Hematopoietic multipotent progenitor cell treated with erythropoietin and hydrocortisone succinate and interleukin-3 and kit ligand, for 17 days (in vitro differentiated cells): ENCODE measurements around the gene SFRP5.
A peak's percentile ranks its signal among the peaks of the same experiment; 100 is the strongest.

Experiments
- DNase-seq: peaks from one replicate; pipeline ENCODE4 v3.0.0-alpha.2; 2015; ENCODE audit warnings: low spot score

Gene SFRP5

GRCh38 chr10:97764519-97764931 lies 7.3 kb downstream of the SFRP5 start:
- DNase-seq: no peak

- no peak for DNase-seq
Measured at GRCh38 chr10:97763947-97764346, 7.9 kb downstream of the SFRP5 start.

DNA sequence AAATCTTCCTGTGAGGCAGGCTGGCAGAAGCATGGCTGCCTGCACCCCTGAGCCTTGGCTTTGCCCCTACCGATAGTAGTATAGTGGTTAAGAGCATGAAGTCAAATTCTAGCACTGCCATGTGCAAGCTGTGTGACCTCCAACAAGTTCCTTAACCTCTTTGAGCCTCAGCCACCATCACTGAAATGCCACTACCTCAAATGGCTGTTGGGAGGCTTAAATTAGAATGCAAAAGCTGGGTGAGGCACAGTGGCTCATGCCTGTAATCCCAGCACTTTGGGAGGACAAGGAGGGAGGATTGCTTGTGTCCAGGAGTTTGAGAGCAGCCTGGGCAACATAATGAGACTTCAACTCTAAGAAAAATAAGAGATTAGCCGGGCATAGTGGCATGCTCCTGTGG lies 8.4 kb downstream of the SFRP5 start:
- DNase-seq: no peak

- DNase-seq: no peak
Measured at GRCh38 chr10:97762816-97763215, 9.0 kb downstream of the SFRP5 start.

GRCh38 chr10:97762056-97762455 lies 9.7 kb downstream of the SFRP5 start:
- DNase-seq: no peak

DNA sequence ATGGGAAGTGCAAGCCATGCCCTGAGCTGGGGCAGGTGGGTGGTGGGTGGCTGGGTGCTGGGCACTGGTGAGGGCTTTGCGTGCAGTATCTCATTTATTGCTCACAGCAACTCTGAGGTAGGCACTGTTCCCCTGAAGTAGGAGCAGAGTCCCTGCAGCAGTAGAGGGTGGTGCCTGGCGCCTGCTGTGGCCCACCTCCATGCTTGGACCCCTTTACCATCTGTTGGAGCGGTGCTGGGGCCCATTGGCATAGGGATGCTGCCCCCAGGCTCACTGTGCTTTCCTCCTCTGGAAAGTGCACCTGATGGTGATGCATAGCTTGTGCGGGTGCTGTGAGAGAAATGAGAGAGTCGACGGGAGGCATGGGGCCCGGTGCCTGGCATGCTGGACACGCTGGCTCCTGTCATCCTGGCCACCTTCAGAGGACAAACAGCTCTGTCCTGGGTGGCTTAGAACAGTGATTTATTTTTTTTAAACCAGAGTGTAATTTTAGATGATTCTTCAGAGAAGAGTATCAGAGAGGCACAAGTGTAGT lies 10.4 kb downstream of the SFRP5 start:
- DNase-seq: no peak

DNA sequence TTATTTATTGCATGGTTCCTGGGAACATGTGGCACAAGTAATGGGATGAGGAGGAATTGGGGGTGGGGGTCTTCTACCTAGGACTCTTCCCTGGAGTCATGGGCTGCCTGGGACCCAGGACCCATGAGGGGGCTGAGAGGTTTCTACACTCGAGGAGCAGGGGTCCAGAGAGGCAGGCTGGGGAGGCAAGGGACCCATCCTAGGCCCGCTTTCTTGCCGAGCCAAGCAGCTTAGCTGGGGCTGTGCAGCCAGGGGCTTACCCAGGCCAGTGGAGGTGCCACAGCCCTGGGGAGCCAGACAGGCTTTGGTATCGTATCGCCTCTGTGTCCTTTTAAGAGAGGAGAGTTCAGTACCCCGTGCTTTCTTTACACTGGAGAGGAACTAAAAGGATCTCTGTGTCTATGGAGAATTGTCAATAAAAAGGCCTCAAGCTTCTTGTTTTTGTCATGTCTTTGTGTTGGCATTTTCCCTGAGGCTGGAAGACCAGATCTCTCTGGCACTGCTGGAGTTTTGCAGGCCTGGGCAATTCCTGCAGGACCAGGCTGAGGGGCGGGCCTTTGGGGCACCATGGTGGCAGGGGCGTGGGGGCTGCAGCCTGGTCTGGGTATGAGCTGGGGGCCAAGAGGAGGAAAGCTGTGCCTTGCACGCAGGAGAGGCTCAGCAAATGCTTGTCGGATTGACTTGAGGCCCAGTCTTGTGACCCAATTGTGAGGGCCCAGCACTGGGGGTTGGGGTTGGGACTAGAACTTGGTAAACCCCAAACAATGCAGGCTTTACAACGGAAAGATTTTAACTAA lies 11.1 kb downstream of the SFRP5 start:
- DNase-seq: no peak

DNA sequence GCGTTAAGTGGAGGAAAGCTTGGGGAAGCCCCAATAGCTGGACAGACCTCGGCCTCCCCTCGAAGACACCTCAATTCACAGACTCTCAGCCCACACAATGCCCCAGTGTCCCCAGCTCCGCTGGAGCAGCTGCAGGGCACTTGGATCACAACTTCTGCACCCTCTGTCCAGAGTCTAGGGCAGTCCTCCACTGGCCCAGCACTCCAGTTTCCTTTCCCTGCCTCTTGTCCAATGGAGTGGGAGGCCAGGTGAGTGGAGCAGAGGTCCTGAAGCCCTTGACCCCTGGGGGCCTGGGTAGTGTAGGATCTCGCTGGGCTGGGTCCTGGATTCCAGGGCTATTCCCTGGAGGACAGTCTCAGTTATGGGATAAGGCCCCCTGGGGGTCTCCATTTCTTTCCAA lies 11.9 kb downstream of the SFRP5 start:
- no peak for DNase-seq

DNA sequence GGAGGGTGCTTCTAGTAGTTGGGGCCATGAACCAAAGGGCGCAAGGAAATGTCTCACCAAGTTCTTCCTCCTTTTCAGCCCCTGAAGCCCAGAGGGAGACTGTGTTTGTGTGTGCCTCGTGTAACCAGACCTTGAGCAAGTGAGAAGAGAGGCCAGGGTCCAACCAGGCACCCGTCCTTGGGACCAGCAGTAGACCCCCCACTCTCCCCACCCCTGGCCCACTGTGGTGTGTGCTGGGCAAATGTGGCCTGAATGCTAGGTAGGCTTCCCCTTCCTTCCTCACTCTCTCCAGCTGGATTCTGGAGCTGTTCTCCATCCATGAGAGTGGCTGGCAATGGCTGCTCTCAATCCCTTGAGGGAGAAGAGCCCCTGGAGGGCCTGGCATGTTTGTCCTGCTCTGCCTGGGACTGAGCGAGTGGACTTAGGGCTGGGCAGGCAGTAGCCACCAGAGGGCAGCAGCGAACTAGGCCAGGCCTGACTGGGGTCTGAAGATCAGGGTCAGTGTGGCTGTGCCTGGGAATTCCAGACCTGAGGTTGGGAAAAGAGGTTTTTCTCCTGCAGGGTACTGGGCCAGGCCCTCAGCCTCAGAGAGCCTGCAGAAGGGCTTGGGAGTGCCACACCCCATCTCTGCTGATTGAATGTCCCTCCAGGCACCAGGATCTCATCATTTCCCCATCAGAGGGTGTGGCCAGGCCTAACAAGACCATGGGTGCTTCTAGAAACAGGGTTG lies 12.5 kb downstream of the SFRP5 start:
- DNase-seq: peak; percentile 76

DNA sequence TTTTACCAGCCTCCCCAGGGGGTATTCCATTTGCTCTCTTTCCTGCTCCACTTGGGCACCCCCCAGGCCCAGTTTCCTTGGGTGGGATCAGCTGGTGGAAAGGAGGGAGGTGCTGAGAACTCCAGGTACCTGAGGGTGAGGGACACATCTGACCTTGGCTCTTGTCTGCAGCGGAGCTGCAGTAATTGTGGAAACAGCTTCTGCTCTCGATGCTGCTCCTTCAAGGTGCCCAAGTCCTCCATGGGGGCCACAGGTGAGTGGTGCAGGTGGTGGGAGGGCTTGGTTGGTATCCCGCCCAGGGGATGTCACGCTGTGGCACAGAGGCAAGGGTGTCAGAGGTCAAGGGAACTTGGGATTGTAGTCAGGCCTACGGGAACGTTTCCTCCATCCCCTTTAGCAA lies 14.3 kb downstream of the SFRP5 start:
- no peak for DNase-seq

- DNase-seq: no peak
Measured at GRCh38 chr10:97755718-97756117, 16.1 kb downstream of the SFRP5 start.

DNA sequence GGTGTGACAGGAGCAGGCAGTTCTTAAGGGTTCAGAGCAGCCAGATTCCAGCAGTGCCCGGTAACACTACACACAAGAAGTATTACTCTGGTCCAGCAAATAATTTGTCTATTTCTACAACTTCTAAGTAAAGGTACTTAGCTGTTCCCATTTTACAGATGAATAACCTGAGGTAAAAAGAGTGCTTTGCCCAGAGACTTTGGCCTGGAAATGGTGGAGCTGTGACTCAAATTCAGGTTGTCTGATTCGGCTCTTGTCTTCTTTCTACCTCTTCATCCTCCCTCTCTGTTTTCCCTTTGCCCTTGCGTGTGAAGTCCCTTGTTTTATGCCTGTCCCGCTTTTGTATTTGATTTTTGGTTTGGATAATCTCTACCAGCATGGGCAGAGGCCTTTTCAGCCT lies 17.1 kb downstream of the SFRP5 start:
- no peak for DNase-seq

DNA sequence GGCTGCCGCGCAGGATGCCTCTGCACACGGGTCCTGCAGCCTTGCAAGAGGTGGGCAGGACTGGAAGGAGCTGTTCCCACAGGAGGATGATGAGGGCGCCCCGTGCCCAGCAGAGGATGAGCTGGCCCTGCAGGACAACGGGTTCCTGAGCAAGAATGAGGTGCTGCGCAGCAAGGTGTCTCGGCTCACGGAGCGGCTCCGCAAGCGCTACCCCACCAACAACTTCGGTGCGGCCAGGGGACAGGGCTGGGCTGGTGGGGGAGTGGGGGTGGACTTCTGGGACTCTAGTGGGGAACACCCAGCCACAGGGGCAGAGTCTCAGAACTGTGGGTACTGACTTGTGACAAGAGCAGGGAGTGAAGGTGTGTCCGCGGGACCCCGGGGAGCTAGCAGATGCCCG lies 18.8 kb downstream of the SFRP5 start:
- no peak for DNase-seq

- DNase-seq: no peak
Measured at GRCh38 chr10:97748116-97748515, 23.7 kb downstream of the SFRP5 start.

DNA sequence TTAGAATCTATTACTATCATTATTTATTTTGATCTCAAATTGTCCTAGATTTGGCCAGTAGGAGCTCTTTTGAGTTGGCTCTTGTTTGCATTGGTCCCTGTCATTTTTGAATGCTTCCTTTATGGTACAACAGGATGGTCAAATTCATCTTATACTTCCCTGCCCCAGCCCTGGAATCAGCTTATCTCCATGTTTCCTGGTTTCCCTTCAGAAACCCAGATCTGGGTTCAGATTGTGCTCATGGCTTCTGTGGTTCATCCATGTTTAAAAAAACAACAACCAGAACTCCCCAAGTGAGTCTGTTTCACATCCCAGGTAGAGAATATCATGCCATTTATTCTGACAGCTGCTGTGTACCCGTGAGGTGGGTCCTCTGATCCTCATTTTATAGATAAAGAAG lies 24.2 kb downstream of the SFRP5 start:
- no peak for DNase-seq

- DNase-seq: peak; percentile 46
Measured at GRCh38 chr10:97744405-97745035, 27.3 kb downstream of the SFRP5 start.

DNA sequence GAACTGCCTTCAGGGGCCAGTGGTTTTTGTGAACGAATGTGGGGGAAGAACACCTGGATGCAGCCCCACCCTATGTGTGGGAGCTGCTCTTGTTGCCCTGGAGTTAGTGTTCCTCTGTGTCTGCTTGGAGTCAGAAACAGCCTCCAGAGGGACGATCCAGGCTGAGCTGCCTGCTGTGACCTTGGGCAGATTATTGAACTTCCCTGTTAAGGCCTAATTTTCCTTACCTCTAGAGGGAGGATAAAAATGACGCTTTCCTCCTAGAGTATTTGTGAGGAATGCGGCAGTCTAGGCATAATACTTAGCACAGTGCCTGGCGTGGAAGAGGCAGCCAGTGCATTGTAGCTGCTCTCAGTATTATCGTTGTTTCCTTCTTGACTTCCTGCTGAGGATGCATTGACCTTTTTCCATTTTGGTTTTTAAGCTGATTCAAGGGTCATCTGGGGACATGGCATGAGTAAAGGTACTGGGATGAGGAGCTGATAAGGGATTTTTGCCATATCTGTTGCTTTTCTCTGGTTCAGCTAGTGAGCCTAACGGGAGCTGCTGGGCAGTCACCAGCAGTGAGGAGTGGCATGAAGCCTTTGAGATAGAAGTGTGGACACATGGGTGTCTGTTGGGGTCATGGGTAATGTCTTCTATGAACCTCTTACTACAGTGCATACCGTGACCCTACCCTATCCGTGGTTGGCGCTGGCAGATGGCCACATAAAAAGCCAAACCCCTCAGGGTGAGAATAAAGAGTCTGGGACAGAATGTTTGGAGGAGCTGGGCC lies 28.4 kb downstream of the SFRP5 start:
- DNase-seq: peak; percentile 45

DNA sequence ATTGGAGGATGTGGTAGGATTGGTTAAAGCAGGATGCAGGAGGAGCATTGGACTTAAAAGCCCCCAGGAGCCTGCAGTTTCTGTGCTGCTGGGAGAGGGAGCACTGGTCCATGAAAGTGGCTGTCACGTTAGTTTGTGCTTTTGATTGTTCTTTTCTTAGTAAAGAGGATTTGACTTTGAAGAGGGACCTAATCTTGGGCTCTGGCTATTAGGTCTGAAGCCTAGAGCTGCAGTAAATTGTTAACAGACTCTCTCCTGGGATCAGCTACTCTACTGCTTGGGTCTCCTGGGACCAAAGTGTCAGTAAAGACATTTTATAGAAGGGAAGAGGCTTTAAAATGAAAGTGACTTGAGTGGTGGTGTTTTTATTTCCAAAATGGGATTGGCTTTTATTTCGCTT lies 31.2 kb downstream of the SFRP5 start:
- DNase-seq: no peak

DNA sequence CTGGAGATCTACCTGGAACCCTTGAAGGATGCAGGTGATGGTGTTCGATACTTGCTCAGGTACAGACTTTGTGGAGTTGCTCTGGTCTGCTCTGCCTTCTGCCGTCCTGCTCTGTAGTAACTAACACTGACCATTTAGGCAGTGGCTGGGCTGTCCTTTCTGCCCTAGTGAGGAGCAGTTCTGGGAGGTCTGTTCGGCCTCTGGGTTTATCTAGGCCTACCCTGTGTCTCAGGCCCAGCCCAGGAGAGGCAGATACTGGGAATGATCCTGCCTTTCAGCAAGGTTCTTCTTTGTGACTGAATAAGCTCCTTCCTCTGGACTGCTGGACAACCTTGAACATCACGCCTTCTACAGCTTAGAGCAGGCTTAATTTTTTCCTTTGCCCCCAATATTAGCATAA lies 33.2 kb downstream of the SFRP5 start:
- peak; percentile 28 for DNase-seq

DNA sequence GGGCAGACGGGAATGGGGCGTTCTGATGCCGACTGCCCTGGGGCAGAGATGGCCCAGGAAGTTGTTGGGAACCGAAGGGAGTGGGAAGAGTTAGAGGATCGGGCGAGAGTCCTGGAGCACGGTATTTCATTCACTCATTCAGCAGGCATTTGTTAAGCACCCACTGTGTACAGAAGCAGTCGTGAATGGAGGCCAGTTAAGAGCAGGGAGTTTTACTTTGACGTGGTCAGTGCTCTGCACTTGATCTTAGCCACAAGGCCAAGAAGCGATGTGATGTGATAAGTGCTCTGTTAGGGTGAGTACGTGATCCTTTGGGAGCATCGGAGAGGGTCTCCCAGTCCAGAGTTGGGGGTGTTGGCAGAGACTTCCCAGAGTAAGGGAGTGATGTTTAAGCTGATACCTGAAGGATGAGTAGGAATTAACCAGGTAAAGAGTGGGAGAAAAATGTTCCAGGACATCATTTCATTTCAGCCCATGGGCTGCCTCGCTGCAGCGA lies 34.0 kb downstream of the SFRP5 start:
- DNase-seq: peak; percentile 55

DNA sequence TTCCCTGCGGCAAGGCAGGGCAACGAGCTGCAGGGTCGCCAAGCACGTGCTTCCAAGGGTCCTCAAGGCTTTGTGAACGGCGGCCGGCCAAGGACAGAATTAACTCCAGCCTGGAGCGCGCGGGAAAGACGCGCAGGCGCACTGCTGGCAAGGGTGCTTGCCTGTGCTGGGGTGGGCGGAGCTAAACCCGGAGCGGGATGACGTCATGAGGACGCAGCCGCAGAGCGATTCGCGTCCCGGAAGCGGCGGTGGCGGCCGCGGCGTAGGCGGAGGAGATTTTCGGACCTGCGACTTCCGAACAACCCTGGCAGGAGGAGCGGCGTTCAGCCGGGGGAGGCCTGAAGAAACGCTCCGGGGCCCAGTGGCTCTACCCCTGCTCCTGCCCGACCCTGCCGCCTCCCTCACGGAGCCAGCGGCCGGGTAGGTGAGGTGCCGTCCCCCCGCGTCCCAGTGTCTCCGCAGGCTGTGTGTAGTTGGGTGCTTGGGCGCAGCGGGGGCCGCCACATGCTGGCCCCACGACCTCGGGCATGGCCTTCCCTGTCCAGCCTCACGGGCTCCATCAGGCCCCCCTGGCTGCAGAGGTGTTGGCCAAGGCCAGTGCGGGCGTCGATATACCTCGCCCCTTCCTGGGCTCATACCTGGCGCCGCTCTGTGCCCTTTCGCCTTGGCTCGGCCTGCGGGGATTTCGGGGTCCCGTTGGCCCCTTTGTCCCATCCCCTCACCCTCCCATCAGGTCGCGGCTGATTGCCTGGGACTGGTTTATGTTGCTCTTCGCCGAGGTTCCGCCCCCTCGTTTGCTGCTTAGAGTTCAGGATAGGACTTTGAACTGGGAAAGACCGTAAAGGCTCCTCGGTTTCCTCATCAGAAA lies 34.7 kb downstream of the SFRP5 start, which contains the start of gene ZFYVE27:
Gene ZFYVE27, plus strand, starts transcription at position 227 of the 868 bp plus-strand sequence. CDS start 1,350 bp downstream, outside the sequence.
- peak; percentile 96 for DNase-seq
